Fibroblast of lung (primary cell): ENCODE data around the gene DOCK7. TPM values are rescaled to one million over a fixed set of nuclear protein-coding genes. Genes with fewer than 3 reads are reported as not detected.
"Not testable (repeated sequence)": the region's sequence is repeated elsewhere in the genome, so short reads cannot be mapped to it uniquely, and the experiment has no call there.

ENCODE experiments used
- DNase-seq, 2 donors: peaks; one replicate each; pipeline versions ENCODE4 v3.0.0 to v3.0.0-alpha.2; 2010; ENCODE audit warnings: low read depth in 2 of 2
- H2AFZ ChIP-seq: 2 replicates; pipeline ENCODE4 v1.5.1; 2012; ENCODE audit warnings: low read length, control low read depth, inconsistent platforms
- H3K27ac ChIP-seq: 2 replicates; pipeline ENCODE4 v1.5.1; 2011; ENCODE audit warnings: low read length, control low read depth; ENCODE audit not compliant: insufficient read depth
- H3K27me3 ChIP-seq: 2 replicates; pipeline ENCODE4 v1.5.1; 2011; ENCODE audit warnings: mild to moderate bottlenecking, low read length; ENCODE audit not compliant: control insufficient read depth, insufficient read depth
- H3K36me3 ChIP-seq: 2 replicates; pipeline ENCODE4 v1.5.1; 2011; ENCODE audit warnings: low read length; ENCODE audit not compliant: control insufficient read depth, insufficient read depth
- H3K4me1 ChIP-seq: 2 replicates; pipeline ENCODE4 v1.5.1; 2011; ENCODE audit warnings: low read length; ENCODE audit not compliant: control insufficient read depth, insufficient read depth; ENCODE audit errors: extremely low read depth
- H3K4me2 ChIP-seq: 2 replicates; pipeline ENCODE4 v1.5.1; 2011; ENCODE audit warnings: low read length, control low read depth; ENCODE audit not compliant: insufficient read depth; ENCODE audit errors: extremely low read depth
- H3K4me3 ChIP-seq, 4 experiments: fragments of 200-600 bp in 1 of 4; sonication (generic) in 1 of 4; replicated peaks in 1 of 4; 2 replicates each; pipeline ENCODE4 v1.5.1; 2011 to 2016; ENCODE audit warnings: low read length in 4 of 4, low read depth in 3 of 4, mild to moderate bottlenecking in 3 of 4, control low read depth in 2 of 4, inconsistent platforms in 1 of 4, mixed read lengths in 1 of 4; ENCODE audit not compliant: insufficient read depth in 1 of 4; ENCODE audit errors: control extremely low read depth in 1 of 4
- H3K79me2 ChIP-seq: 2 replicates; pipeline ENCODE4 v1.5.1; 2012; ENCODE audit warnings: mild to moderate bottlenecking, low read length, inconsistent platforms; ENCODE audit not compliant: control insufficient read depth, insufficient read depth
- H3K9ac ChIP-seq: 2 replicates; pipeline ENCODE4 v1.5.1; 2011; ENCODE audit warnings: mild to moderate bottlenecking, low read length, control low read depth; ENCODE audit not compliant: insufficient read depth
- H3K9me3 ChIP-seq: 2 replicates; pipeline ENCODE4 v1.5.1; 2012; ENCODE audit warnings: low read depth, low read length; ENCODE audit not compliant: control insufficient read depth, insufficient read depth
- H4K20me1 ChIP-seq: 2 replicates; pipeline ENCODE4 v1.5.1; 2011; ENCODE audit warnings: low read length; ENCODE audit not compliant: control insufficient read depth, insufficient read depth; ENCODE audit errors: extremely low read depth
- CTCF ChIP-seq, 2 donors: IDR thresholded peaks in 1 of 2; conservative IDR thresholded peaks in 1 of 2; 1 replicate in 1 of 2; 2 replicates in 1 of 2; pipeline ENCODE4 v1.5.1; 2011 to 2012; ENCODE audit warnings: low read length in 2 of 2, control low read depth in 1 of 2, inconsistent platforms in 1 of 2, low read depth in 1 of 2, mild to moderate bottlenecking in 1 of 2
- EZH2 ChIP-seq: IDR thresholded peaks from 2 replicates; pipeline ENCODE4 v1.5.1; 2012; ENCODE audit warnings: low read length, control low read depth, mild to moderate bottlenecking; ENCODE audit errors: missing control alignments
- polyA plus RNA-seq, 2 donors: library from polyadenylated mRNA; depleted of rRNA in 1 of 2; stranded (reverse) in 1 of 2; unstranded in 1 of 2; fragments of >200 nt; gene quantifications; 2 replicates each; pipeline ENCODE4 v1.2.1, GENCODE V29; 2011 to 2012; ENCODE audit warnings: missing spikeins in 1 of 2
- total RNA-seq: library from RNA; depleted of rRNA; stranded (reverse); fragments of >200 nt; gene quantifications from 2 replicates; pipeline ENCODE4 v1.2.1, GENCODE V29; 2014

Gene DOCK7
- total and polyA plus RNA-seq, 2 donors (not counting 1 experiment from before 2014, with no cell fraction given): 66.5 to 153 TPM

- H3K9ac ChIP-seq, H3K36me3 ChIP-seq, H3K4me3 ChIP-seq, H3K27ac ChIP-seq, H3K9me3 ChIP-seq, H3K79me2 ChIP-seq, H4K20me1 ChIP-seq, DNase-seq, H2AFZ ChIP-seq, H3K4me1 ChIP-seq, H3K4me2 ChIP-seq, H3K27me3 ChIP-seq: not testable (repeated sequence)
Measured at GRCh38 chr1:62567182-62567581, 121.0 kb downstream of the DOCK7 start.

GRCh38 chr1:62561306-62561705 lies 126.9 kb downstream of the DOCK7 start:
- Histone ChIP-seq H4K20me1 (no peaks in the 10 kb centered on the region), H3K27ac (no peak overlapping the region), H2AFZ (no peak overlapping the region), H3K36me3 (no peaks in the 10 kb centered on the region), H3K4me3 (no peak overlapping the region), H3K27me3 (no peaks in the 10 kb centered on the region), H3K4me2 (no peak overlapping the region), H3K9me3 (no peaks in the 10 kb centered on the region), H3K79me2 (no peaks in the 10 kb centered on the region), H3K4me1 (no peaks in the 10 kb centered on the region), H3K9ac (no peak overlapping the region)
- TF ChIP-seq EZH2 (no peak), CTCF (conservative IDR thresholded peaks at IDR 0.05 in 1 of 2, IDR thresholded peaks at IDR 0.05 in 1 of 2; ENCODE audit: low read depth in 1 of 2, low read length in 2 of 2) (no peak)
- DNase-seq: no peak

- Histone ChIP-seq H2AFZ (no peak overlapping the region), H3K4me2 (no peak overlapping the region), H3K4me3 (no peak overlapping the region), H3K36me3 (peaks cover 3% of the 10 kb centered on the region), H3K9me3 (no peaks in the 10 kb centered on the region), H3K27ac (no peak overlapping the region), H3K27me3 (no peaks in the 10 kb centered on the region), H4K20me1 (no peaks in the 10 kb centered on the region), H3K4me1 (no peaks in the 10 kb centered on the region), H3K79me2 (no peaks in the 10 kb centered on the region), H3K9ac (no peak overlapping the region)
- no peak for TF ChIP-seq CTCF (conservative IDR thresholded peaks at IDR 0.05 in 1 of 2, IDR thresholded peaks at IDR 0.05 in 1 of 2; ENCODE audit: low read depth in 1 of 2, low read length in 2 of 2)
- TF ChIP-seq EZH2: no peak
- DNase-seq: no peak
Measured at GRCh38 chr1:62544570-62544969, 143.6 kb downstream of the DOCK7 start.

DNA sequence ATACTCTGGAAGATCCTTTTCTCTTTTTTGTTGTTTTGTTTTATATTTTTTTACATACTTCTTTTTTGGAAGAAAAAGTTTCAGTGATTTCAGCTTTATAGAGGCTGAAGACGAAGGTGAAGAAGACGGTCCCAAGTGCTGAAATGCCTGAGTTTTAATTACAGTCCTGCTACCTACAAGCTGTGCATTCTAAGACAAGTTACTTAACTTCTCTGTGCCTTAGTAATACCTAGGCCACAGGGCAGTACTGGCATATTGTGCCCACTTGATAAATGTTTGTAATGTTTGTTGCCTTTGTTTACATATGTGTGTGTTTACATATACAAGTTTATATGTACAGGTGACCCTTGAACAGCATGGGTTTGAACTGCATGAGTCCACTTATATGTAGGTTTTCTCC lies 147.1 kb downstream of the DOCK7 start:
- Histone ChIP-seq H4K20me1 (no peaks in the 10 kb centered on the region), H3K4me2 (no peak overlapping the region), H3K9ac (no peak overlapping the region), H3K27ac (no peak overlapping the region), H3K4me1 (no peaks in the 10 kb centered on the region), H3K4me3 (no peak overlapping the region), H3K36me3 (peaks cover 3% of the 10 kb centered on the region), H3K27me3 (no peaks in the 10 kb centered on the region), H3K9me3 (no peaks in the 10 kb centered on the region), H3K79me2 (no peaks in the 10 kb centered on the region), H2AFZ (no peak overlapping the region)
- DNase-seq: no peak
- TF ChIP-seq EZH2: no peak
